GM03348 (cell line): ENCODE results near the gene KNDC1.

Experiments used
- DNase-seq: peaks from one replicate; pipeline ENCODE4 v3.0.0; 2012; ENCODE audit warnings: low spot score

The KNDC1 gene

DNA sequence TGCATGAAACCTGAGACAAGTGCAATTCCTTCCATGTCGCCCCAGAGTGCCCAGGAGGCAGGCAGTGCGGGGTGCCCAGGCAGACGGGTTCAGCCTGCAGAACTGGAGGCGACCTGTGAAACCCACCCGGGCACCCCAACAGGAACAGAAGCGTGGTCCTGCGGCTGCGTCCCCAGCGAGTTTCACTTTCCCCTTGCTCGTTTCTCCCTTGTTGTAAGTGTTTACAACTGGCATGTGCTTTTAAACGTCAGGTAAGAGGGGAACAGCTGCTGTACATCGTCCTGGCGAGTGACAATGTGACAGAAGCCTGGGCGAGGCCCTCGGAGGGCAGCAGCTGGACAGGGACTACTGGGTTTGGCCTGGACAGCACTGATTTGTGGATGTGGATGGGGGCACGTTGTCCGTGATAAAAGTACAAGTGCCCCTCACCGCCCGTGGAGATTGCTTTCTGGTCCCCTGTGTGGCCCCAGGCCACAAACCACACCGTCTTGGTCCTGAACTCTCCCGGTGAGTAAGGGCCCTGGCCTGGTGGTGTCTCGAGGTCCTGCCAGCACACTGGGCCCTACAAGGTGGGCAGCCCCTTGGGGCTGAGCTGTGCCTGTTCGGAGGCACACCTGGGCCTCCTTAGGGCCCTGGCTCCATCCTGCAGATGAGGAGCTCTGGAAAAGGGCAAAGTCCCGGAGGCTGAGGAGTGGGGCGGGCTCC, 81.6 kb downstream of the KNDC1 start:
- DNase-seq = no peak

DNA sequence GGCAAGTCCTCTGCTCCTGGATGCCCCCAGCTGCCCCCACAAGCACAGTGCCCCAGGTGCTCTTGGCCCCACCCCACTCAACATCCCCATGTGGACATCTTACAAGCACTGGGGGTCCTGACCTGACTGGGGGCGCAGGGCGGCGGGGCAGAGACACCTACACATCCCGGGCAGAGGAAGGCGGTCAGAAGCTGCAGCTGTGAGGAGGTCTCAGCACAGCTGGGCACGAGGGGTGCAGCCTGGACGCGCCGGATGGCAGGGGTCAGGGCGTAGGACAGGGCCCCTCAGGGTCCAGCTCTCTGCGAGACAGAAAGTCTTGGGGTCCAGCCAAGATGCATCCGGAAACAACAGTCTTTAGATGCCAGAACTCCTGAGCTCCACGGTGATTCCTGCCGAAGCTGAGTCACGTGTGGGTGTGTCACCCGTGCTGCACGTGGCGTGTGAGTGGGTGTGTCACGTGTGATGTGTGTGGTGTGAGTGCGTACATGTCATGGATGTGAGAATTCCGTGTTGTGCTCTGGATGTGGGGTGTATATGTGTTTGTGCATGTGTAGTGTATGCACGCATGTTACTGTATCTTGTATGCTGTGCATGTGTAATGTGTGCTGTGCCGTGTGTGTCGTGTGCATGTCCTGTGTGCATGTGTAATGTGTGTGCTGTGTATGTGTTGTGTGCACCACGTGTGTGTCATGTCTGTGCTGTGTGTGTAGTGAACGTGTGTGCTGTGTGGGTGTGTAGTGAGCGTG, 82.8 kb downstream of the KNDC1 start:
- no peak for DNase-seq

DNA sequence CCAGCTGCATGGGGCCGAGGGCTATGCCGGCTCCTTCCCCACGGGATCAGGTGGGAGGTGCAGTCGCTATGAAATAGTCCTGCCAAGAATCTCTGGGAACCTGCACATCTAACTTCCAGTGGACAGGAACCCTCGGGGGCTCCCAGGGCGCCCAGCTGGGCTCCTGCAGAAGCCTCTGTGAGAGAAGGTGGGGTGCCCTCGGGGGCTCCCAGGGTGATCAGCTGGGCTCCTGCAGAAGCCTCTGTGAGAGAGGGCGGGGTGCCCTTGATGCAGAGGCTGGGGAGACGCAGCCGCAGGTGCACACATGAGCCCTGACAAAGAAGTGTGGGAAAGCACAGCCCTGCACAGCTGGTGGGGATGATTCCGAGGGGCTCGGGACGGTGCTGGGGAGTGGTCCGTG, 83.6 kb downstream of the KNDC1 start:
- no peak for DNase-seq

DNA sequence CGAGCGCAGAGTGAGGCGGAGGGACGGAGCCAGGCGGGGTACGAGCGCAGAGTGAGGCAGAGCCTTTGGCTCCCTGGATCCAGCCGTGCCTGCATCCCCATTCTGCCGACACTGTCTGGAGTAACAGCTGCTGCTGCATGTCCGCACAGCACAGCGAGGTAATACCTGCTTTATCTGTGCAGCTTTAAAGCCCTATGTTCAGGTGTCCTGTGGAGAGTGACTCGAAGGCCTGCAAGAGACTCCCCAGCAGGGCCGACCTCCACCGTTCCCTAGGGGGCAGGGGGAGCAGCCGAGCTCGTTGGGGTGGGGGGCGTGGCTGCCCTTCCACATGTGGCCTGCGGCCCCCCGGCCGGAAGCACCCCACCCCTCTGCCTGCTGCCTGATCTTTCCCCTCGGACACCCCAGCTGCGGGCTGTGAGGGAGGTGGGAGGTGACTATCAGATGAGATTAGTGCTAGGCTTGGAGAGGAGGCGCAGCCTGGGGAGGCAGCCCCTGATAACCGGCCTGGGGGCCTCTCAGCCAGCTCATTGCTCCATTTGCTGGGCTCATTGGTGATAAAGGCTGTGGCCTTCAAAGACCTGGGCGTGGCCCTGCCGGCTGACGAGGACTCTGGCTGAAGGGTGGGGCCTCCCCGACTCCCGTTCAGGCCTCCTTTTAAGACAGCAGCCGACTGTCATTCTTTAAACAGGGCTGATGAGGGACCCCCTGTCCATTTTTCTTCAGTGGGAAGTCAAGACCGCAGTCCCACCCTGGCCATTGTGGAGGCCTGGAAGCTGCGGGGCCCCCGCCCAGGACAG, 85.6 kb downstream of the KNDC1 start:
- no peak for DNase-seq

DNA sequence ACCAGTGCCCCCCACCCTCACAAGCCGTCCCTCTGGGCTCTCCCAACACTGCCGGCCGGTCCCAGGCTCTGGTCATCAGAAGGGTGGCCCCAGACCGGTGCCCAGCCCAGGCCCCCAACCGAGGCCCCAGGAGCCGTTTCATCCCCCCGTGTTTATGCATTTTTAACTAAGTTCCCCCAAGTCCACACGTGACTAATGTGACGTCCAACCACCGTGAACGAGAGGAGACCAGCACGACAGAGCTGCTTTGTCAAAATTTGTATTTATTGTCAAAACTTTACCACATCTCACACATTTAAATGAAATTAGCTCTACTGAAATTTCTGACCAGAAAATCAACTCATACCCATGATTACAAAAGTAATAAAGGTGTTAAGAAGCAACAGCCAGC, 86.2 kb downstream of the KNDC1 start:
- no peak for DNase-seq

DNA sequence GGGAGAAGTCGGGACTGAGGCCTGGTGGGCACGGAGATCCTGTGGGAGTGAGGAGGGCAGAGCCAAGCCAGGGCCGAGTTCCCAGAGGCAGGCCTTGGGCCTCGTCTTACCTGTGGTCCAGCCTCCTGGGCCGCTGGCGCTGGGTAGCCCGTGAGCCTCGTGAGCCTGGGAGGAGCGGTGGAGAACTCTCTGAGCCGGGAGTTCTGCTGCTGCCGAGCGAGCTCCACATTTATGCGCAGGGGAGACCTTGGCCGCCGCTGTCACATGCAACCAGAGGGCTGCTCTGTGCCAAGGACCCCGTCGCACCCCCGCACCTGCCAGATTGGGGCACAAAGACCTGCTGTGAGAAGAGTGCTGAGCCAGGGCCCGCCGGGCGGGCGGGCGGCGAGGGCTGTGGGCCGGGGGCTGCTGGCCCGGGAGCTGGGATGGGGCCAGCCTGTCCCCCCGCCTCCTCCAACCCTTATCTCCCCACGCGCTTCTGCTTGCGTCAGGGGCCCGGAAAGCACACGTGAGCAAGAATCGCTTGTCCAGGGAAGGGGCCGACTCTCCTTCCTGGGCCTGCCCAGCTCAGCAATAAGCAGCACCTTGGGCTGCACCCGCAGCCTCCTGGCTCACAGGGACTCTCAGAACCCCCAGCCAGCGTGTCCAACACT, 87.8 kb downstream of the KNDC1 start:
- no peak for DNase-seq

DNA sequence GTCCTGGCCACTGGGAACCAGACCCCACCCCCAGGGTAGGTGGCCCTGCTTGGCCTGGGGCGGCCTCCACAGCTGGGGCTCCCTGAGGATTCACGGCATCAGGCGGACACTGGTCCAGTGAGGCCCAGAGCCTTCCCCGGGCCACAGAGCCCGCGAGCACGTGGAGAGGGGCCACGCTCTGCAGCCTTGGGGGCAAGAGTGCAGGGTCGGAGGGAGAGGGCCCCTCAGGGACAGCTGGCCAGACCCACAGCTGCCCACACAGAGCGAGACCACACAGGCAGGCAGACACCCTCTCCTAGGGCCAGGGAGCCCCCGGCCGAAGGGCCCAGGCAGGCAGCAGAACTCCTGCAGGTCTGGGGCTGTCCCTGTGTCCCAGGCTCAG, 88.3 kb downstream of the KNDC1 start:
- no peak for DNase-seq

DNA sequence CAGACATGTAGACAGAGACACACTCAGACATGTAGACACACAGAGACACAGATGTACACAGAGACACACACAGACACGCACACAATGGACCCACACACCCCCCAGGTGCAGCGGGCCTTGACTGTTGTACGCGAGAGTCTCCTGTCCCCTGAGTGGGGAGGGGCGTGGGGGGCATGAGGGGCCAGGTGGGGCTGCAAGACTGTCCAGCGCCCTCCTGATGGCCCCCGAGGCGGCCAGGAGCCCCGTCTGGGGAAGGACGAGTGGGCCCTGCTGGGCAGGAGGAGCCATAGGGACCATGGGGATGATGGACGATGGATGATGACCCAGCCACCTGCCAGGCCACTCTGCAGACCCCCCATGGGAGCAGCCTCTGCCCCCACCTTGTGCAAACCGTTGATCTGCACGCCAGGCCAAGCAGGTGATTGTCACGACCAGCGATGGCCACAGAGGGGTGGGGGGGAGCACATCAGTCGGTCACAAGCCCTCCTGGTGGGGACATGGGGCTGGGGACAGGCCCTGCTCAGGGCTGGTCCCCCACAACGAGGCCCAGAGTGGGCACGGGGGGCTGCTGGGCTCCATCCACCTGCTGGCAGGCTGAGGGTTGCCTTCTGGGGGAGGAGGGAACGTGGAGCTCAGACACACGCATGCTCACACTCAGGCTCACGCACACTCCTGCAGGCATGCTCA, 89.2 kb downstream of the KNDC1 start:
- no peak for DNase-seq

DNA sequence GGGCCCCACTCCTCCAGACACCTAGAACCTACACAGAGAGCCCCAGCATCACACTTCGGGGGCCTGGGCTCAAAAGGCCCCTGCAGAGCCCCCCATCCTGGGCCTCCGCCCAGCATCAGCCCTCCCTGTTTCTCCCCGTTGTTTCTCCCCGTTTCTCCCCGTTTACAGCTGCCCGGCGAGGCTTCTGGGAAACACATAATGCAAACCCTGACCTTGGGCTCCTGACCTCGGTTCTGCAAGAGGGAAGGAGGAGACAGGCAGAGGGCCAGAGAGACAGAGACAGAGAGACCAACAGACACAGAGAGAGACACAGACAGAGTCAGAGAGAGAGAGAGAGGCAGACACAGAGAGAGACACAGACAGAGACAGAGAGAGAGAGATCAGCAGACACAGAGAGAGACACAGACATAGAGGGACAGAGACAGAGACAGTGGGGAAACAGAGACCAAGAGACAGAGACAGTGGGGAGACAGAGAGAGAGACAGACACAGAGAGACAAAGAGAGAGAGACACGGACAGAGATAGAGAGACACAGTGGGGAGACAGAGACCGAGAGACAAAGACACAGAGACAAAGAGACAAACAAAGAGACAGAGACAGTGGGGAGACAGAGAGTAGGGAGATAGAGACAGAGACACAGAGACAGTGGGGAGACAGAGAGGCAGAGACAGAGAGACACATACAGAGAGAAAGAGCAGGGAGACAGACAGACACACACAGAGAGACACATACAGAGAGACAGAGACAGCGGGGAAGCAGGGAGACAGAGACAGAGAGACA, 90.1 kb downstream of the KNDC1 start:
- DNase-seq = no peak

DNA sequence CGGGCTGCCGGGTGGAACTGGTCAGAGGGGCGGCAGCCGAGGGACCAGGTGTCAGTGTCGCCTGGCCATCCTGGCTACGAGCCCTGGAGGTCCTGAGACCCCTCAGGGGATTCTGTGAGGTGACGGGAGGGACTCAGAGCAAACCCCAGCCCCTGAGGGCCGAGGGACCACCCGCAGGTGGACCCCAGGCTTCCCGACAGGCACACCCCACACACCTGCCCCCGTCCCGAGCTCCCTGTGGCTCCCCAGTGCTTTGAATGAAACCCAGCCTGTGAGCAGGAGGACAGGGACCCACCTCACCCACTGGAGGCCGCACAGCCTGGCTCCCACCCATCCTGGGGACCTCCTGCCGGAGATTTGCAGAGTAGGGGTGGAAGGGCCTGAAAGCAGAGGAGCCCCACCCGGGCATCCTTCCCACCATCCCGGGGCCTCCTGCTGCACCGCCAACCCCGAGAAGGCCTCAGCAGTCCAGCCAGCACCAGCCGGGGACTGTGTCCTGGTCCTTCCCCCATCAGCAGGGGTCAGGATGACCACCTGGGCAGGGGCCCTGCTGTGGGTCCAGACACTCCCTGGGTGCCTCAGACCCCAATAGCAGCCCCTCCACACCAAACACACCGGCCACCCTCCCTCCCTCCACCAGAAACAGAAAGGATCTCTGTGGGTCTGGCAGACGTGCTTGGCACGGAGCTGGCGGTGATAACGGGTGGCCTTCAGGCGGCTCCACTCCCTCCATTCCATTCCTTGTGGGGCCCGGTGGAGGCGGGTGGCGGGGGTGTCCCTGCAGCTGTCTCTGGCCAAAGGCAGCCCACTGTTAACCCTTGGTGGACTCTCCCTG, 91.6 kb downstream of the KNDC1 start:
- DNase-seq = no peak

DNA sequence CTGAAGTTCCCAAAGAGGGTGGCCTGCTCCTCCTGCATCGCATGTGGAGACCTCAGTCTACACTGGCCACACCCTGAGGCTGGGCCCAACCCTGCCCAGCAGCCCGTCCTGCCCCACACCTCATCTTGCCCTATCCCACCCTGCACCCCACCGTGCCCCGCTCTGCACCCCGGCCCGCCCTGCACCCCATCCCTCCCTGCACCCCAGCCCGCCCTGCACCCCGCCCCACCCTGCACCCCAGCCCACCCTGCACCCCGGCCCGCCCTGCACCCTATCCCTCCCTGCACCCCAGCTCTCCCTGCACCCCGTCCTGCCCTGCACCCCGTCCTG, 92.2 kb downstream of the KNDC1 start:
- DNase-seq = no peak

DNA sequence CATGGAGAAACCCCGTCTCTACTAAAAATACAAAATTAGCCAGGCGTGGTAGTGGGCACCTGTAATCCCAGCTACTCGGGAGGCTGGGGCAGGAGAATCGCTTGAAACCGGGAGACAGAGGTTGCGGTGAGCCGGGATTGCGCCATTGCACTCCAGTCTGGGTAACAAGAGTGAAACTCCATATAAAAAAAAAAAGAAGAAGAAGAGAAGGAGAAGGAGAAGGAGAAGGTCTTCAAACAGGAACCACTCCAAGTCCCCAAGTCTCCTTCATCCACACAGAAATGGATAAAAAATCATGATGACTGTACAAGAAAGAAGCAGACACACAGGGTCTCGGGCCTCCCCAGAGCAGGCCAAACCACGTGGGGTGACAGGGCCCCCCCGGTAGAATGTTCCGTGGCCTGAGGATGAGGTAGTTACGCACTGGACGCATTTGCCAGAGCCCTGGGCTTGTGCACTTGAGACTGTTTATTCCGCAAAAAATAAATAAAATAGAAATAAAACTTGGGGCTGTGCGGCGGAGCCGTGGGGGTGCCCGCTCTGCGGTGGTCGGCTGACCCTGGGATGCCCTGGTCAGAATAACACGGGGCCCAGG, 93.4 kb downstream of the KNDC1 start:
- no peak for DNase-seq

DNA sequence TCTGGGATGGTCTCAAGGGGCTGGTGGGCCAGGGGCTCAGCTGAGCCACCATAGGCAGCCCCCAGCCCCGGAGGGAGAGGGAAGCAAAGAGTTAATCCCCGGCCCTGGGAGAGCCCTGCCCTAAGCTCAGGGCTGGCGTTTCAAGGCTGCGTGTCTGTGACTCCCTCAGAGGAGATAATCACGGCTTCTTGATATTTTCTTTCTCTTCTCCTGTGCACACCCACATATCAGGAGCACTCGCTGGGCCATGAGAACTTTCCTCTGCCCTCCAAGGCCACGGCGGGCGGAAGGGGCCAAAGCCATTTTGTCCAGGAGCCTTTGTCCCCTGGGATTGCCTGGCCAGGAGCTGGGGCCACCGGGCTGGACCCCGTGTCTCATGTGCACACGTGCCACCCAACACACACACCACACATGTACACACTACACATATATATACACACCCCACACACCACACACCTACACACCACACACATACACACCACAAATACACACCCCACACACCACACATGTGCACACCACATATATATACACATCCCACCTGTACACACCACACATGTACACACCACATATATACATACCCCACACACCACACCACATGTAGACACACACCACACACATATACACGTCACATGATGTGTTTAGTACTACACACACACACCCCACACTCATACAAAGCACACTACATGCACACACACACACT, 94.6 kb downstream of the KNDC1 start:
- DNase-seq = no peak

DNA sequence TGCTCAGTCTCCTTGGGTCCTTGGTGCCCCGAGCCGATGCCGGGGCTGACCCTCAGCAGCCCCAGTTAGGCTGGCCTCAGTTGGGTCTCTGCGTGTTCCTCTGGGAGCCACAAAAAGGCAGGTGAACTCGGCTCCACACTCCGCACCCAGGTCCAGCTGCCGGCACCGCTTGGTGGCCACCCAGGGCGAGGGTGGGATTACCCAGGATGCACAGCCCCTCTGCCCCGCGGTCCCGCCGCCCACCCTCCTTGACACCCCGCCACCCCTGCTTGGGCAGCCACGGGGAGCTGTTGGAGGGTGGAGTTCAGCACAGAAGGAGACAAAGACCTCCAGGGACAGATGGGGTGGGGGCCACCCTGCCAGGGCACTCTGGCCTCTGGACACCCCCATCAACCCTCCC, 95.3 kb downstream of the KNDC1 start:
- DNase-seq = no peak

DNA sequence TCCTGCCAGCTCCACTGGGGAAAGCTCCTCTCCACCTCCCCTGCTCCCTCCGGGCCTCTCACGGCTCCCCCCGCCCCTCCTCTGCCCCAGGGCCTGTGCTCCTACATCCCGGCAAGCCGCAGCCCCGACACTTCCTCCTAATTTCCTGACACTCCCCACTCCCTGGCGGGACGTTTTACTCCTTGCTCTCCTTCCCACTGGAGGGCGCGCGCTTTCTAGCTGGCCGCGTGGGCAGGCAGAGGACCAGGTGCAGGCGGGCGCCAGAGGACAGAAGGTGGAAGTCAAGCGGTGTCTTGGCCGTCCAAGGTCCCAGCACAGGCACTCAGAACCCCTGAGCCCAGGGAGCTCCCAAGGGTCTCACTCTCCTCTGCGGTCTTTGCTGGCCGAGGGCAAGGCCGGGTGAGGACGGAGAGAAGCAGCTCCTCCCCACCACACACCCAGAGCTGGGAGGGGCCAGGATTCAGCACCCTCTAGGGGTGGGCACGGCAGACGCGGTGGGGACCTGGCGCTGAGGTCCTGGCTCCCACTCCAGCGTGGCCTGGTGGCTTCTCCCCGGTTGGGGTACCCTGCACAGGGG, 97.6 kb downstream of the KNDC1 start:
- DNase-seq = peak; percentile 69

DNA sequence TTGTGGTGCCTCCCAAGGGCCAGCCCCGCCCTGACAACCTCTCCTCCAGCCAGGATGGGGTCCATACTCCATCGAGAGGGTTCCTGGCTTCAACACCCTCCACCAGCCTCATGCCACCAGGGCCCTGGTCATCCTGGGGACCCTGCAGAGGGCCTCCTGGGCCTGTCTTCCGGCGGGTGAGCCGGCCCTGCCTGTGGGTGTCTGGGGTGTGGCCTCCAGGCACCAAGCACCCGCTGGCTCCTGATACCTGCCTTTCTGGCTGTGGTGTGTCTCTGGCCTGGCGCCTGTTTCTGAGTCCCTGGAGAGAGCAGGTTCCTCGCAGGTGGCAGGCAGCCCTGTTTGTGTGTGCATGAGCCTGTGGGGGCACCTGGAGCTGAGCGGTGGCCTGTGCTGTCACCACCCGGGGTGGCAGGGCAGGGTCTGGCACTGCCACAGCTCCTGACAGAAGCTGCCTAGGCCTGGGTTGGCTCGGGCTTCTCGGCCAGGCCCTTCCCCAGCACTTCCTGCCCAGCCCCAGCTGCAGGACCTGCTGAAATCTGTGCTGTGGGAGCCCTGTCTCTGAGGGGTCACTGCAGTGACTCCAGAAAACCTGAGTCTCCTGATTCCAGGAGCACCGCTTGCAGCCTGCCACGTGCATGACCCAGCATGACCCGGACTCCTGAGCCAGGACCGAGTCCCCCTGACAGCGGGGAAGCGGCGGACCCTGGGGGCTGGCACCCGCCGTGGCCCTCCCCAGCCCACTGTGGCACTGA, 98.2 kb downstream of the KNDC1 start:
- DNase-seq = no peak

DNA sequence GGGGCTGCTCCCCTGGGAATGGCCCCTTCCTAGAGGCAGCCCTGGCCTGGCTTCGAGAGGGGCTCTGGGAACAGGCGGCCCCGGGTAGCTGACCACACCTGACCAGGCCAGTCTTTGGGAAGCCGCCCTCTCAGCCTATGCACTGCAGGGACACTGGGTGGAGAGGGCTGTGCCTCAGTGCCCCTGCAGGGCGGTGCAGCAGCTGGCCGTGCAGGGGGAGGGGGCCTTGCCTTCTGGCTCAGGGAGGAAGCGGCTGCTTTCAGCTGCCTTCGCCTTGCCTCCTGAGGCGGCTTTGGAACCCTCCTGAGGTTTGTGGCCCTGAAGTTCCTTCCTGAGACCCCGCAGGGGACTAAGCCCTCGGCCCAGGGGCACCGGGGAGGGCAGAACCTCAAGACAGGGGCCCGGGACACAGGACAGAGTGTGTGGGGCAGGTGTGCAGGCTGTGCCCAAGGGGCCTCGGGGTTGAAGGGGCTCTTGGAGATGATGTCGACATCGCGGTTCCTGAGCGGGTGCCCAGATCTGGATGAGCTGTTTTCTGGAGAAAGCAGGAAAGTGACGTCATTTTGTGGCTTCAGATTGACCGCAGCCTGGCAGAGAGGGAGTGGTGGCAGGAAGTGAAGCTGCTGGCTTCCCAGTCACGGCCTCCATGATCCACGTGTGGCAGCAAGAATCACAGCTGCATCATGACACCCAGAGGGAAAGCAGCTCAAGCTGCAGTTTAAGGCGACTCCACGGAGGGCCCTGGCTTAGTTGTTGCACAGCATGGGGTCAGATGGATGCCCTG, 99.0 kb downstream of the KNDC1 start:
- DNase-seq = peak; percentile 96
